Peyer's patch (tissue), 4 donors: ENCODE data around the gene NAGPA.

Source experiments
- CTCF ChIP-seq, 6 experiments: fragments of 450-650 bp in 4 of 6; fragments of 200-600 bp in 2 of 6; sonication (generic) in 1 of 6; IDR thresholded peaks; one replicate each; pipeline ENCODE4 v1.5.1; 2017 to 2019; ENCODE audit warnings: antibody characterized with exemption in 6 of 6, mild to moderate bottlenecking in 3 of 6, moderate library complexity in 1 of 6
- POLR2A ChIP-seq, 2 donors: fragments of 450-650 bp; IDR thresholded peaks; one replicate each; pipeline ENCODE4 v1.5.1; 2017; ENCODE audit warnings: antibody characterized with exemption in 2 of 2, mild to moderate bottlenecking in 2 of 2, moderate library complexity in 2 of 2

DNA sequence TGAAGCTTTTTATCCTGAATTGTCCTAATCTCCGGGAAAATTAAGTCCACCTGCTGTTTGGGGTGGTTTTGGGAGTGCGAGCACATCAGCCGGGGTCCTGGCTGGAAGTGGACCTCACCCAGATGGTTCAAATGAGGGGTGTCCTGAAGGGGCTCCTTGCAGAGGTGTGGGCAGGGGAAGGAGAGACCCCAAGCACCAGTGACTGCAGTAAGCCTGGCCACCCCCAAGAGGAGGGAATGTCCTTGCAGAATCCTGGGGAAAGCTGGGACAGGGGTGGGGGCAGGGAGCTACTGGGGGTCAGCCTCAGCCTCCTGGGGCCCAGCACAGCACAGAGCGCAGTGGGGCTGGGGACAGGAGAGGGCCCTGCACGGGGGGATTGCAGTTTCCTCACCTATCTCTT lies 29.4 kb downstream of the NAGPA start:
- TF ChIP-seq CTCF (IDR thresholded peaks at IDR 0.05) (no peak), POLR2A (IDR thresholded peaks at IDR 0.05) (no peak)
